Activated CD4-positive, alpha-beta T cell treated with anti-CD3 and anti-CD28 coated beads for 36 hours (primary cell): ENCODE results near the gene PRDX5. TPM values are rescaled to one million over a fixed set of nuclear protein-coding genes. Genes with fewer than 3 reads are reported as not detected.
"Not testable (repeated sequence)": the region's sequence is repeated elsewhere in the genome, so short reads cannot be mapped to it uniquely, and the experiment has no call there.

Experiments
- ATAC-seq: fragments of 200-7000 bp; cut with Tn5 transposase; one replicate; pipeline ENCODE4 v1.10.0; 2021; ENCODE audit warnings: mild to moderate bottlenecking, moderate library complexity
- CTCF ChIA-PET: fragments of 350-600 bp; sonication (Branson Sonifier 250); formaldehyde crosslinking; loops from one replicate; lab custom pipeline; 2021; ENCODE audit warnings: antibody characterized with exemption; lab: Charles Lee
- POLR2A ChIA-PET: fragments of 350-600 bp; sonication (Branson Sonifier 250); formaldehyde crosslinking; loops from one replicate; lab custom pipeline; 2021; ENCODE audit warnings: antibody characterized with exemption, inconsistent platforms; lab: Charles Lee
- DNase-seq: peaks from one replicate; pipeline ENCODE4 v3.0.0-alpha.2; 2020
- H3K27ac Mint-ChIP-seq: one replicate; pipeline ENCODE4 v1.8.0; 2021; ENCODE audit warnings: mixed read lengths
- H3K27me3 Mint-ChIP-seq: one replicate; pipeline ENCODE4 v1.8.0; 2021; ENCODE audit warnings: mixed read lengths
- H3K36me3 Mint-ChIP-seq: one replicate; pipeline ENCODE4 v1.8.0; 2021; ENCODE audit warnings: low read depth, mixed read lengths
- H3K4me1 Mint-ChIP-seq: one replicate; pipeline ENCODE4 v1.8.0; 2021; ENCODE audit warnings: mixed read lengths
- H3K4me3 Mint-ChIP-seq: one replicate; pipeline ENCODE4 v1.8.0; 2021; ENCODE audit warnings: mild to moderate bottlenecking, moderate library complexity, mixed read lengths
- H3K9me3 Mint-ChIP-seq: one replicate; pipeline ENCODE4 v1.8.0; 2021; ENCODE audit warnings: low read depth, mixed read lengths
- intact Hi-C, 2 experiments: fragments of 100-400 bp; cut with DNase I in 1 of 2; cut with micrococcal nuclease in 1 of 2; formaldehyde crosslinking; loops; one replicate each; pipeline versions ENCODE4 v1.14.2 to v1.15.1; 2022 to 2024; cut with DNase I, micrococcal nuclease
- total RNA-seq, 2 experiments: library from RNA; stranded (reverse); gene quantifications; one replicate each; pipeline ENCODE4 v1.2.3, GENCODE V29; 2021

PRDX5 gene
- total RNA-seq, 2 experiments from 2014 or later, result 110 to 142 TPM

DNA sequence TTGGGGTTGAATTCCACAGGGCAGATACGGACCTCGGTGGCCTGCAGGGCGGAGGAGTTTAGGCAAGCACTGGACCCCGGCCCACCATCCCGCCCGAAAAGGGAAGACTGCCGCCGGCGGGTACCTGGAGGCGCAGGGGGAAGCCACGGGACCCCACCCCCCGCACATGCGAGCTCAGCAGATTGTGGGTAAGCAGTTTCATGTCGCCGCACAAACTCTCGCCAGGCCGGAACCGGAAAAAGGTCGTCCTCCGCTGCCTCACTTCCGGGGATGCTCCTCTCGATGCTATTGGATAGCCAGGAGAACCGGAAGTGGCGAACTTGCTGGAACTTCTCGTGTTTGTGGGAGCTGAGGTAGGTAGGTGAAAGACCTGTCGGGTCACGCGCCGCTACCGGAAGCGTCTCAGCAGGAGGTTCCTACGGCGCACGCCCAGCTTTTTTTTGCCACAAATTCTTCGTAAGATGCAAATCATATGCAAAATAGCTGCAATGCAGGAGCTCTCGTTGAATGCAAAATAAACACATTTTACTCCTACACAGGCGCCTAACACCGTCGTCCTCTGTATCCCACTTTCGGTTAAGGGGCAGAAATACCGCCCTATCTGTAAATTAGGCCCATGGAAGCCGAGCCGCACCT is 478 bp upstream of the PRDX5 start, which contains the start of gene TRMT112:
TSS of gene TRMT112 (minus strand) at position 235 of the 636 bp plus-strand sequence. CDS start at position 202, 33 bp downstream.
- ATAC-seq (peak; percentile 85), DNase-seq (peak; percentile 98)
- Mint-ChIP-seq H3K9me3 (no peaks in the 10 kb centered on the region), H3K36me3 (peaks cover 35% of the 10 kb centered on the region), H3K27ac (peak within 1 kb of the TSS; percentile 99), H3K4me3 (peak within 1 kb of the TSS; percentile 97), H3K4me1 (peaks cover 31% of the 10 kb centered on the region), H3K27me3 (no peaks in the 10 kb centered on the region)
- POLR2A ChIA-PET, result interaction anchor here (0.6 to 1.7 kb wide), 19 partner anchors 13 to 1652 kb away, joined by 3 to 18 read pairs (median 5); partner anchors contain the start of genes C11orf98, CSKMT, ESRRA and FERMT3
- intact Hi-C loops, result loop anchor here (1.0 to 5.0 kb wide), 11 partner anchors 12 to 1590 kb away; partner anchors contain the start of genes ESRRA (in 2 of the 2), BAD (in 1 of the 2), CCDC88B (in 1 of the 2) and FKBP2 (in 1 of the 2)
- CTCF ChIA-PET, result interaction anchor here (0.6 to 3.3 kb wide), 20 partner anchors 10 to 1634 kb away, joined by 3 to 36 read pairs (median 4); partner anchors contain the start of genes CATSPERZ, ESRRA, FERMT3 and FKBP2

- H3K4me3 Mint-ChIP-seq, result peak overlapping the region; percentile 97
- DNase-seq (no peak), ATAC-seq (no peak)
- H3K27ac Mint-ChIP-seq, result peak overlapping the region; percentile 99
- no peaks in the 10 kb centered on the region for H3K27me3 Mint-ChIP-seq
- POLR2A ChIA-PET, result interaction anchor here (1.2 kb wide), 1 partner anchor 36 kb away, joined by 3 read pairs; no protein-coding TSS in a partner anchor
- peaks cover 35% of the 10 kb centered on the region for H3K36me3 Mint-ChIP-seq
- intact Hi-C loops, result loop anchor here (1.0 to 5.0 kb wide), 9 partner anchors 12 to 1592 kb away; partner anchors contain the start of genes RPS6KA4 (in 2 of the 2), CCDC88B (in 1 of the 2), HNRNPUL2 (in 1 of the 2) and MARK2 (in 1 of the 2)
- CTCF ChIA-PET, result interaction anchor here (0.8 to 3.3 kb wide), 3 partner anchors 13 to 113 kb away, joined by 3 to 33 read pairs (median 10); partner anchors contain the start of gene FERMT3
- H3K9me3 Mint-ChIP-seq, result no peaks in the 10 kb centered on the region
- peaks cover 26% of the 10 kb centered on the region for H3K4me1 Mint-ChIP-seq
Observed at GRCh38 chr11:64318766-64319761, 1.1 kb downstream of the PRDX5 start.

DNA sequence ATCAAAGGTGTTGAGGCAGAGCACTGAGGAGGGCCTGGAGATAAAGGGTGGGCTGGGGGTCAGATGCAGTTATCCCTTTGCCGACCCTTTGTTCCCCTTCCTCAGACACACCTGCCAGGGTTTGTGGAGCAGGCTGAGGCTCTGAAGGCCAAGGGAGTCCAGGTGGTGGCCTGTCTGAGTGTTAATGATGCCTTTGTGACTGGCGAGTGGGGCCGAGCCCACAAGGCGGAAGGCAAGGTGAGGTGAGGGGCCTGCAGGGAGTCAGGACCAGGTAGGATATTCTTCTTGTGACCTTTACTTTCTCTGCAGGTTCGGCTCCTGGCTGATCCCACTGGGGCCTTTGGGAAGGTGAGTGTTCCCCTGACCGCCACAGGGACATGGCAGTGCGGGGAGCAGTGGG is 2.6 kb downstream of the PRDX5 start:
- H3K36me3 Mint-ChIP-seq, result peaks cover 29% of the 10 kb centered on the region
- no peak overlapping the region for H3K4me3 Mint-ChIP-seq
- H3K27me3 Mint-ChIP-seq, result no peaks in the 10 kb centered on the region
- H3K9me3 Mint-ChIP-seq, result no peaks in the 10 kb centered on the region
- DNase-seq (no peak), ATAC-seq (no peak)
- POLR2A ChIA-PET, result no interaction called here
- H3K27ac Mint-ChIP-seq, result no peak overlapping the region
- peaks cover 24% of the 10 kb centered on the region for H3K4me1 Mint-ChIP-seq
- CTCF ChIA-PET, result no interaction called here
- intact Hi-C loops, result no loop called here

DNA sequence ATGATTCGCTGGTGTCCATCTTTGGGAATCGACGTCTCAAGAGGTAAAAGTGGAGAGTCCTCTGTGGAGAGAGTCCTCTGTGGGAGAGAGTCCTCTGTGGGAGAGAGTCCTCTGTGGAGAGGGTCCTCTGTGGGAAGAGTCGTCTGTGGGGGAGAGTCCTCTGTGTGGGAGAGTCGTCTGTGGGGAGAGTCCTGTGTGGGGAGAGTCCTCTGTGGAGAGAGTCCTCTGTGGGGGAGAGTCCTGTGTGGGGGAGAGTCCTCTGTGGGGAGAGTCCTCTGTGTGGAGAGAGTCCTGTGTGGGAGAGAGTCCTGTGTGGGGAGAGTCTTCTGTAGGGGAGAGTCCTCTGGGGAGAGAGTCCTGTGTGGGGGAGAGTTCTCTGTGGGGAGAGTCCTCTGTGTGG is 3.1 kb downstream of the PRDX5 start:
- ChIA-PET CTCF (no interaction called here), POLR2A (no interaction called here)
- Mint-ChIP-seq H3K4me1 (peaks cover 24% of the 10 kb centered on the region), H3K36me3 (peaks cover 29% of the 10 kb centered on the region), H3K9me3 (no peaks in the 10 kb centered on the region), H3K27me3 (no peaks in the 10 kb centered on the region), H3K4me3 (no peak overlapping the region), H3K27ac (no peak overlapping the region)
- no peak for DNase-seq
- no peak for ATAC-seq
- intact Hi-C loops, result no loop called here

GRCh38 chr11:64321533-64321932 is 3.6 kb downstream of the PRDX5 start:
- Mint-ChIP-seq H3K9me3 (no peaks in the 10 kb centered on the region), H3K4me1 (peaks cover 19% of the 10 kb centered on the region), H3K36me3 (peaks cover 23% of the 10 kb centered on the region), H3K27me3 (no peaks in the 10 kb centered on the region), H3K4me3 (no peak overlapping the region), H3K27ac (no peak overlapping the region)
- DNase-seq, result no peak
- POLR2A ChIA-PET, result no interaction called here
- CTCF ChIA-PET, result no interaction called here
- intact Hi-C loops, result no loop called here
- ATAC-seq, result no peak

DNA sequence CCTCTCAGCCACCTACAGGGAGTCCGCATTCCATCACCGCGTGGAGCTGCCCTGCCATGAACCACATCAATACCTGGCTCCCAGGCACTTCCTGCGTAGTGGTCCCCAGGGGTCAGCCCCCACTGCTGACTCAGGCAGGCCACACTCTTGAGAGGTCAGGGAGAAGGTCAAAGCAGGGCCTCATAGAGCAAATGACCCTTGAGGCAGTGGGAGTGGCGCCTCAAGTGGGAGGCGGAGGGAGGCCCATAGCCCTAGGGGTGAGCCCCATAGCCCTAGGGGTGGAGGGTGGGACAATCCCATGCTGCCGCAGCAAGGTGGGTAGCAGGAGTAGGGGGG is 5.0 kb downstream of the PRDX5 start:
- intact Hi-C loops, result no loop called here
- H3K4me1 Mint-ChIP-seq, result peaks cover 15% of the 10 kb centered on the region
- H3K27ac Mint-ChIP-seq, result no peak overlapping the region
- no peaks in the 10 kb centered on the region for H3K27me3 Mint-ChIP-seq
- DNase-seq (no peak), ATAC-seq (no peak)
- no peaks in the 10 kb centered on the region for H3K9me3 Mint-ChIP-seq
- H3K4me3 Mint-ChIP-seq, result no peak overlapping the region
- H3K36me3 Mint-ChIP-seq, result peaks cover 13% of the 10 kb centered on the region
- POLR2A ChIA-PET, result no interaction called here
- CTCF ChIA-PET, result interaction anchor here (0.5 to 2.7 kb wide), 2 partner anchors 21 to 84 kb away, joined by 3 to 9 read pairs; no protein-coding TSS in a partner anchor

DNA sequence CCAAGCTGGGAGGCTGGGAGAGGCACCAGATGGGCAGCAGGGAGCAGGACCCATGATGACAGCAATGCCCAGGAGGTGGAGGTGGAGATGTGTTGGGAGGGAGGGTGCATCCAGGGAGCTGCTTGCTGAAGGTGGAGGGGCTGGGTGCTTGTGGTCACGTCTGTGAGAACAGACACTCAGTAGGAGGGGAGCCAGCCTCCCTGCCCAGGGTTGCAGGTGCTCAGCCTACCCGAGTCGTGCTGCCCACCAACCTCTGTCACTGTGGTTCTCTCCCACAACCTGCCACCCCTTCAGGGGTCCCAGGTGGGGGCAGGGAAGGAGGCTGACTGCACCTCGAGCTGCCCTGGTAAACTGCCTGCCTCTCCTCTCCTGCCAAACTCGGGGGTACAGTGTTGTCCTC is 5.5 kb downstream of the PRDX5 start:
- Mint-ChIP-seq H3K4me3 (no peak overlapping the region), H3K9me3 (no peaks in the 10 kb centered on the region), H3K27me3 (no peaks in the 10 kb centered on the region), H3K36me3 (peaks cover 13% of the 10 kb centered on the region), H3K4me1 (peaks cover 15% of the 10 kb centered on the region), H3K27ac (no peak overlapping the region)
- ChIA-PET POLR2A (no interaction called here), CTCF (interaction anchor here (2.7 kb wide), 1 partner anchor 22 kb away, joined by 9 read pairs; no protein-coding TSS in a partner anchor)
- DNase-seq (no peak), ATAC-seq (no peak)
- intact Hi-C loops, result no loop called here

GRCh38 chr11:64323984-64324383 is 6.1 kb downstream of the PRDX5 start:
- H3K4me1 Mint-ChIP-seq, result peaks cover 12% of the 10 kb centered on the region
- POLR2A ChIA-PET, result not testable (repeated sequence)

GRCh38 chr11:64324692-64325469 is 7.0 kb downstream of the PRDX5 start:
- H3K36me3 Mint-ChIP-seq, result peaks cover 13% of the 10 kb centered on the region

More at GRCh38 chr11:64323984-64324383, 6.1 kb downstream of the PRDX5 start:
- peaks cover 13% of the 10 kb centered on the region for H3K36me3 Mint-ChIP-seq
- ATAC-seq, H3K27me3 Mint-ChIP-seq, DNase-seq, H3K27ac Mint-ChIP-seq, H3K4me3 Mint-ChIP-seq, H3K9me3 Mint-ChIP-seq, intact Hi-C loops: not testable (repeated sequence)
- CTCF ChIA-PET, result interaction anchor here (2.7 kb wide), 1 partner anchor 22 kb away, joined by 9 read pairs; no protein-coding TSS in a partner anchor

GRCh38 chr11:64327375-64327774 is 9.5 kb downstream of the PRDX5 start:
- Mint-ChIP-seq H3K4me3 (no peak overlapping the region), H3K36me3 (no peaks in the 10 kb centered on the region), H3K9me3 (no peaks in the 10 kb centered on the region), H3K4me1 (peaks cover 9% of the 10 kb centered on the region), H3K27me3 (no peaks in the 10 kb centered on the region), H3K27ac (no peak overlapping the region)
- no peak for ATAC-seq
- no peak for DNase-seq
- POLR2A ChIA-PET, result no interaction called here
- intact Hi-C loops, result no loop called here
- CTCF ChIA-PET, result interaction anchor here (0.9 kb wide), 1 partner anchor 683 kb away, joined by 4 read pairs; no protein-coding TSS in a partner anchor

More at GRCh38 chr11:64324692-64325469, 7.0 kb downstream of the PRDX5 start:
- intact Hi-C loops, result no loop called here
- Mint-ChIP-seq H3K27me3 (no peaks in the 10 kb centered on the region), H3K9me3 (no peaks in the 10 kb centered on the region), H3K4me1 (peaks cover 6% of the 10 kb centered on the region), H3K27ac (no peak overlapping the region), H3K4me3 (no peak overlapping the region)
- POLR2A ChIA-PET, result no interaction called here
- DNase-seq (no peak), ATAC-seq (no peak)
- CTCF ChIA-PET, result interaction anchor here (0.9 to 2.7 kb wide), 2 partner anchors 23 to 53 kb away, joined by 5 to 9 read pairs; no protein-coding TSS in a partner anchor
